HFF-Myc (cell line): ENCODE results near the gene MIF.
"Not testable (repeated sequence)": the region's sequence is repeated elsewhere in the genome, so short reads cannot be mapped to it uniquely, and the experiment has no call there.

Source experiments
- DNase-seq: peaks from one replicate; pipeline ENCODE4 v3.0.0-alpha.2; 2011; ENCODE audit warnings: low read depth; ENCODE audit errors: extremely low read depth
- H3K4me3 ChIP-seq: replicated peaks from 2 replicates; pipeline ENCODE4 v1.5.1; 2011; ENCODE audit warnings: low read depth, mild to moderate bottlenecking, control low read depth, low read length
- CTCF ChIP-seq: IDR thresholded peaks from 2 replicates; pipeline ENCODE4 v1.5.1; 2012; ENCODE audit warnings: mild to moderate bottlenecking, low read depth, low read length, control low read depth; ENCODE audit errors: missing control alignments

Gene MIF

GRCh38 chr22:23904573-23905254 is 10.5 kb downstream of the MIF start:
- TF ChIP-seq CTCF, result no peak
- H3K4me3 ChIP-seq, result no peak overlapping the region
- DNase-seq, result no peak

- no peak for DNase-seq
- TF ChIP-seq CTCF, result no peak
These were observed 12.5 kb downstream of the MIF start for GRCh38 chr22:23906641-23907040.

GRCh38 chr22:23907423-23907822 is 13.2 kb downstream of the MIF start:
- not testable (repeated sequence) for H3K4me3 ChIP-seq, DNase-seq

More at GRCh38 chr22:23906641-23907040, 12.5 kb downstream of the MIF start:
- no peak overlapping the region for H3K4me3 ChIP-seq

- TF ChIP-seq CTCF, result no peak
- no peak for DNase-seq
These were observed 14.5 kb downstream of the MIF start for GRCh38 chr22:23908587-23909205.

GRCh38 chr22:23909296-23909898 is 15.2 kb downstream of the MIF start:
- H3K4me3 ChIP-seq, result no peak overlapping the region
- TF ChIP-seq CTCF, result no peak
- no peak for DNase-seq

More at GRCh38 chr22:23908587-23909205, 14.5 kb downstream of the MIF start:
- no peak overlapping the region for H3K4me3 ChIP-seq

- H3K4me3 ChIP-seq, result no peak overlapping the region
- no peak for DNase-seq
- no peak for TF ChIP-seq CTCF
These were observed 16.5 kb downstream of the MIF start for GRCh38 chr22:23910496-23911190.

GRCh38 chr22:23911318-23911980 is 17.3 kb downstream of the MIF start:
- H3K4me3 ChIP-seq, result no peak overlapping the region
- TF ChIP-seq CTCF, result no peak
- DNase-seq, result no peak
